Measurements from ENCODE around the gene IFT20. TPM values are rescaled to one million over a fixed set of nuclear protein-coding genes. Genes with fewer than 3 reads are reported as not detected.

IFT20 gene
- total and polyA plus RNA-seq, 2 of the 13 experiments (the other 11 are each of a cell fraction or from before 2014, with no cell fraction given), result 28.0 to 37.8 TPM

- TF ChIP-seq AKNA (CRISPR knock-in tag; IDR thresholded peaks at IDR 0.05; ENCODE audit: borderline replicate concordance), result 0 out of 2 replicates have a peak, but pooled peaks have one; percentile 39
- peak; percentile 64; the same call in 1 of the 2 replicates for TF ChIP-seq ZNF747 (CRISPR knock-in tag; IDR thresholded peaks at IDR 0.05; ENCODE audit: borderline replicate concordance)
- TF ChIP-seq SRSF1 (optimal IDR thresholded peaks at IDR 0.05; ENCODE audit: low read depth, low read length), result peak; percentile 64
- TF ChIP-seq SMARCC2 (IDR thresholded peaks at IDR 0.05), result no peak
- TF ChIP-seq ZHX2 (IDR thresholded peaks at IDR 0.05; ENCODE audit: low read depth), result peak; percentile 80
- peak; percentile 33; the same call in 1 of the 2 replicates for TF ChIP-seq ZHX2 (CRISPR knock-in tag; IDR thresholded peaks at IDR 0.05; ENCODE audit: borderline replicate concordance)
- TF ChIP-seq KLF16 (CRISPR knock-in tag; IDR thresholded peaks at IDR 0.05), result peak in 1 of 2 experiments; percentile 58; a peak in 1 of 4 replicates
- TF ChIP-seq FOXJ3 (CRISPR knock-in tag; IDR thresholded peaks at IDR 0.05; ENCODE audit: borderline replicate concordance), result peak; percentile 20; the same call in 1 of the 2 replicates
- no peak for TF ChIP-seq KDM6A (CRISPR knock-in tag; IDR thresholded peaks at IDR 0.05; ENCODE audit: low read depth)
- peak; percentile 78; the same call in 1 of the 2 replicates for TF ChIP-seq ZBED4 (CRISPR knock-in tag; IDR thresholded peaks at IDR 0.05; ENCODE audit: borderline replicate concordance)
- TF ChIP-seq NFYB (CRISPR knock-in tag; IDR thresholded peaks at IDR 0.05), result 0 out of 2 replicates have a peak, but pooled peaks have one; percentile 34
- 0 out of 2 replicates have a peak, but pooled peaks have one; percentile 26 for TF ChIP-seq ZBTB38 (CRISPR knock-in tag; IDR thresholded peaks at IDR 0.05)
These were observed 22.0 kb upstream of the IFT20 start, which contains the start of gene POLDIP2 (continued) for GRCh38 chr17:28357061-28357900.

Data from HepG2 (cell line).